ENCODE results near the gene CRELD2.

Gene CRELD2

GRCh38 chr22:49953027-49953679 is 34.7 kb downstream of the CRELD2 start:
- DNase-seq (ENCODE audit: low read depth, low spot score), result no peak
- no peak overlapping the region for H3K27ac ChIP-seq

- H3K27ac ChIP-seq, result no peak overlapping the region
These were observed 35.4 kb downstream of the CRELD2 start for GRCh38 chr22:49953680-49954344.

GRCh38 chr22:49954354-49954753 is 35.9 kb downstream of the CRELD2 start:
- DNase-seq (ENCODE audit: low read depth, low spot score), result no peak
- H3K27ac ChIP-seq, result no peak overlapping the region

More at GRCh38 chr22:49953680-49954344, 35.4 kb downstream of the CRELD2 start:
- DNase-seq (ENCODE audit: low read depth, low spot score), result no peak

- H3K27ac ChIP-seq, result no peak overlapping the region
These were observed 36.7 kb downstream of the CRELD2 start for GRCh38 chr22:49954991-49955580.

GRCh38 chr22:49955581-49956417 is 37.4 kb downstream of the CRELD2 start:
- no peak for DNase-seq (ENCODE audit: low read depth, low spot score)
- no peak overlapping the region for H3K27ac ChIP-seq

More at GRCh38 chr22:49954991-49955580, 36.7 kb downstream of the CRELD2 start:
- DNase-seq (ENCODE audit: low read depth, low spot score), result no peak

GRCh38 chr22:49956418-49956770 is 38.0 kb downstream of the CRELD2 start:
- DNase-seq (ENCODE audit: low read depth, low spot score), result no peak
- H3K27ac ChIP-seq, result no peak overlapping the region

- no peak overlapping the region for H3K27ac ChIP-seq
- DNase-seq (ENCODE audit: low read depth, low spot score), result no peak
These were observed 38.7 kb downstream of the CRELD2 start for GRCh38 chr22:49956914-49957825.

- H3K27ac ChIP-seq, result no peak overlapping the region
- DNase-seq (ENCODE audit: low read depth, low spot score), result no peak
These were observed 39.5 kb downstream of the CRELD2 start for GRCh38 chr22:49957826-49958365.

- H3K27ac ChIP-seq, result no peak overlapping the region
- no peak for DNase-seq (ENCODE audit: low read depth, low spot score)
These were observed 40.0 kb downstream of the CRELD2 start for GRCh38 chr22:49958366-49958921.

GRCh38 chr22:49958931-49959781 is 40.7 kb downstream of the CRELD2 start:
- peak overlapping the region; percentile 90 for H3K27ac ChIP-seq
- DNase-seq (ENCODE audit: low read depth, low spot score), result no peak

GRCh38 chr22:49959782-49960158 is 41.3 kb downstream of the CRELD2 start:
- H3K27ac ChIP-seq, result peak overlapping the region; percentile 90

GRCh38 chr22:49960159-49961004 is 41.9 kb downstream of the CRELD2 start, which contains the start of gene PIM3:
TSS of gene PIM3 (plus strand) at chr22:49960772. CDS start at chr22:49960948, 176 bp downstream.
- DNase-seq (ENCODE audit: low read depth, low spot score), result peak; percentile 81
- H3K27ac ChIP-seq, result peak within 1 kb of the TSS; percentile 90

More at GRCh38 chr22:49959782-49960158, 41.3 kb downstream of the CRELD2 start:
- DNase-seq (ENCODE audit: low read depth, low spot score), result no peak

GRCh38 chr22:49961005-49961600 is 42.7 kb downstream of the CRELD2 start:
- peak overlapping the region; percentile 90 for H3K27ac ChIP-seq
- no peak for DNase-seq (ENCODE audit: low read depth, low spot score)

- H3K27ac ChIP-seq, result peak overlapping the region; percentile 90
- no peak for DNase-seq (ENCODE audit: low read depth, low spot score)
These were observed 43.2 kb downstream of the CRELD2 start for GRCh38 chr22:49961601-49962011.

GRCh38 chr22:49962012-49962750 is 43.7 kb downstream of the CRELD2 start:
- peak overlapping the region; percentile 90 for H3K27ac ChIP-seq
- DNase-seq (ENCODE audit: low read depth, low spot score), result peak; percentile 70

Measured in epithelial cell of prostate (primary cell).